K562 (cell line): ENCODE results near the gene PIP5K1B. TPM values are rescaled to one million over a fixed set of nuclear protein-coding genes. Genes with fewer than 3 reads are reported as not detected.

Source experiments
- ATAC-seq: fragments of 200-7000 bp; cut with Tn5 transposase; 3 replicates; pipeline ENCODE4 v1.9.1; 2020; ENCODE audit warnings: moderate library complexity
- BruUV-seq: library from RNA; stranded (reverse); fragments of 400-500 nt; replicated peaks from 2 replicates; lab custom pipeline; 2021; lab: Mats Ljungman, UMichigan
- CTCF ChIA-PET: fragments of 300-600 bp; formaldehyde crosslinking; extraction: SDS; loops from one replicate; lab custom pipeline; 2021; ENCODE audit warnings: low intra/inter-chr PET ratio; lab: Yijun Ruan, JAX
- POLR2A ChIA-PET: fragments of 300-600, 350-650 bp; sonication (Branson Sonifier 250); formaldehyde crosslinking; extraction: SDS; loops from one replicate; lab custom pipeline; 2021; ENCODE audit warnings: antibody characterized with exemption, inconsistent platforms; lab: Yijun Ruan, JAX
- DNase-seq, 4 experiments: peaks; one replicate each; pipeline versions ENCODE4 v3.0.0 to v3.0.0-alpha.2; 2011 to 2018; ENCODE audit warnings: low spot score in 3 of 4, mixed read lengths in 3 of 4; ENCODE audit errors: extremely low read depth in 1 of 4
- FAIRE-seq: peaks from 2 replicates; lab custom pipeline; 2011; peaks lifted over from hg19 to GRCh38; lab: Jason Lieb, UNC
- H2AFZ ChIP-seq: 2 replicates; pipeline ENCODE4 v1.6.0; 2011; ENCODE audit warnings: low read depth, low read length, control low read depth, inconsistent platforms
- H3K27ac ChIP-seq: fragments of 200-600 bp; 3 replicates; pipeline ENCODE4 v1.8.0; 2011; ENCODE audit warnings: low read depth, mild to moderate bottlenecking, control low read depth, inconsistent platforms, low read length, moderate library complexity, mixed read lengths; ENCODE audit errors: extremely low read depth
- H3K27me3 ChIP-seq, 2 experiments: fragments of 300-600 bp in 1 of 2; 2 replicates in 1 of 2; 3 replicates in 1 of 2; pipeline versions ENCODE4 v1.6.0 to v1.8.0; 2011; ENCODE audit warnings: inconsistent platforms in 2 of 2, low read length in 2 of 2, mild to moderate bottlenecking in 1 of 2, mixed read lengths in 1 of 2, moderate library complexity in 1 of 2; ENCODE audit not compliant: control insufficient read depth in 2 of 2, insufficient read depth in 2 of 2
- H3K36me3 ChIP-seq: fragments of 300-600 bp; 3 replicates; pipeline ENCODE4 v1.8.0; 2011; ENCODE audit warnings: mild to moderate bottlenecking, low read length, inconsistent platforms; ENCODE audit not compliant: control insufficient read depth, insufficient read depth
- H3K4me1 ChIP-seq, 2 experiments: fragments of 200-600 bp in 1 of 2; replicated peaks in 1 of 2; 2 replicates in 1 of 2; 3 replicates in 1 of 2; pipeline versions ENCODE4 v1.5.1 to v1.8.0; 2011; ENCODE audit warnings: inconsistent platforms in 2 of 2, low read length in 2 of 2, mild to moderate bottlenecking in 1 of 2, mixed read lengths in 1 of 2, moderate library complexity in 1 of 2; ENCODE audit not compliant: control insufficient read depth in 2 of 2, insufficient read depth in 2 of 2
- H3K4me2 ChIP-seq: 2 replicates; pipeline ENCODE4 v1.6.1; 2011; ENCODE audit warnings: low read length, control low read depth, inconsistent platforms, mixed read lengths; ENCODE audit not compliant: insufficient read depth
- H3K4me3 ChIP-seq: fragments of 200-600 bp; sonication (generic), shearing (Covaris generic); 2 replicates; pipeline ENCODE4 v1.5.1; 2016; ENCODE audit warnings: control low read depth, inconsistent platforms
- H3K79me2 ChIP-seq: fragments of 200-600 bp; 3 replicates; pipeline ENCODE4 v1.8.0; 2011; ENCODE audit warnings: low read length, inconsistent platforms; ENCODE audit not compliant: control insufficient read depth, insufficient read depth
- H3K9ac ChIP-seq, 2 experiments: 2 replicates each; pipeline versions ENCODE4 v1.6.0 to v1.6.1; 2011; ENCODE audit warnings: low read depth in 2 of 2, low read length in 2 of 2, control low read depth in 1 of 2, inconsistent platforms in 1 of 2, mild to moderate bottlenecking in 1 of 2, mixed read lengths in 1 of 2; ENCODE audit not compliant: insufficient read depth in 1 of 2
- H3K9me1 ChIP-seq: one replicate; pipeline ENCODE4 v1.6.0; 2011; ENCODE audit warnings: inconsistent platforms, mild to moderate bottlenecking, low read length, moderate library complexity; ENCODE audit not compliant: control insufficient read depth, insufficient read depth
- H3K9me3 ChIP-seq: replicated peaks from 2 replicates; pipeline ENCODE4 v1.5.1; 2011; ENCODE audit warnings: low read depth, low read length, inconsistent platforms; ENCODE audit not compliant: control insufficient read depth, insufficient read depth
- H4K20me1 ChIP-seq: replicated peaks from 2 replicates; pipeline ENCODE4 v1.6.1; 2011; ENCODE audit warnings: low read length, inconsistent platforms, mixed read lengths; ENCODE audit not compliant: control insufficient read depth, insufficient read depth
- CBFA2T3 ChIP-seq: fragments of 450-650 bp; IDR thresholded peaks from 2 replicates; pipeline ENCODE4 v1.6.1; 2017
- CBFB ChIP-seq: sonication (generic); formaldehyde crosslinking; IDR thresholded peaks from 2 replicates; pipeline ENCODE4 v1.4.0; 2020; ENCODE audit warnings: mild to moderate bottlenecking, missing genetic modification reagents
- CC2D1A ChIP-seq: fragments of 450-650 bp; IDR thresholded peaks from 2 replicates; pipeline ENCODE4 v1.6.1; 2017; ENCODE audit warnings: mild to moderate bottlenecking
- CUX1 ChIP-seq: fragments of 200-800 bp; sonication (Bioruptor generic); IDR thresholded peaks from 2 replicates; pipeline ENCODE4 v1.6.1; 2016; ENCODE audit warnings: missing genetic modification characterization, missing compliant biosample characterization
- DMBX1 ChIP-seq: fragments of 250-450 bp; sonication (Bioruptor Pico); IDR thresholded peaks from 2 replicates; pipeline ENCODE4 v1.8.0; 2022; ENCODE audit warnings: inconsistent platforms, mild to moderate bottlenecking, moderate library complexity, borderline replicate concordance
- DNMT1 ChIP-seq: fragments of 450-650 bp; IDR thresholded peaks from 2 replicates; pipeline ENCODE4 v1.6.1; 2016; ENCODE audit warnings: antibody characterized with exemption, mild to moderate bottlenecking
- HDAC6 ChIP-seq: IDR thresholded peaks from 2 replicates; pipeline ENCODE4 v1.6.1; 2012; ENCODE audit warnings: low read depth, mild to moderate bottlenecking, control low read depth, inconsistent platforms, low read length, moderate library complexity
- HEY1 ChIP-seq: fragments of 250-450 bp; sonication (Bioruptor Pico); IDR thresholded peaks from 2 replicates; pipeline ENCODE4 v1.5.0; 2020; ENCODE audit warnings: mild to moderate bottlenecking, moderate library complexity, borderline replicate concordance
- NKRF ChIP-seq: fragments of 450-650 bp; IDR thresholded peaks from 2 replicates; pipeline ENCODE4 v1.6.1; 2016; ENCODE audit warnings: borderline replicate concordance
- PTRF ChIP-seq: fragments of 450-650 bp; IDR thresholded peaks from 2 replicates; pipeline ENCODE4 v1.6.1; 2016; ENCODE audit warnings: mild to moderate bottlenecking, missing genetic modification characterization, missing compliant biosample characterization
- SRSF1 ChIP-seq: fragments of 200-400 bp; formaldehyde crosslinking; IDR thresholded peaks from 2 replicates; pipeline ENCODE4 v1.6.1; 2017; ENCODE audit warnings: mild to moderate bottlenecking, low read depth, low read length, moderate library complexity
- USF2 ChIP-seq: sonication (generic); formaldehyde crosslinking; IDR thresholded peaks from 2 replicates; pipeline ENCODE4 v1.5.0; 2020; ENCODE audit warnings: missing genetic modification reagents
- ZBTB17 ChIP-seq: fragments of 450-650 bp; formaldehyde crosslinking; IDR thresholded peaks from 2 replicates; pipeline ENCODE4 v1.4.0; 2020; ENCODE audit warnings: mild to moderate bottlenecking
- ZNF217 ChIP-seq: sonication (generic); formaldehyde crosslinking; IDR thresholded peaks from 2 replicates; pipeline ENCODE4 v1.8.0; 2022; ENCODE audit warnings: mild to moderate bottlenecking, missing genetic modification reagents
- ZNF253 ChIP-seq: fragments of 250-450 bp; sonication (Bioruptor Pico); conservative IDR thresholded peaks from 2 replicates; pipeline ENCODE4 v1.6.1; 2021; ENCODE audit warnings: mild to moderate bottlenecking
- ZNF354B ChIP-seq: fragments of 250-450 bp; sonication (Bioruptor Pico); IDR thresholded peaks from 2 replicates; pipeline ENCODE4 v1.4.0; 2020
- ZNF584 ChIP-seq: fragments of 200-800 bp; sonication (Bioruptor generic); IDR thresholded peaks from 2 replicates; pipeline ENCODE4 v1.6.1; 2016; ENCODE audit warnings: low read depth, mild to moderate bottlenecking, missing genetic modification characterization, missing compliant biosample characterization
- WGBS: fragments of 100-300 bp; shearing (Covaris generic); methylation state at CpG from one replicate; pipeline ENCODE4 v1.1.6; 2016; ENCODE audit warnings: low coverage, mixed read lengths; ENCODE audit not compliant: insufficient coverage; ENCODE audit errors: missing lambda C conversion rate; 5-methylcytosine and 5-hydroxymethylcytosine counted together
- in situ Hi-C: fragments of 300-500 bp; cut with MboI; formaldehyde crosslinking; loops from 4 replicates; pipeline ENCODE4 v1.15.0; 2018; ENCODE audit warnings: inconsistent platforms, mixed read lengths
- intact Hi-C: fragments of 100-400 bp; cut with micrococcal nuclease; formaldehyde crosslinking; loops from 2 replicates; pipeline ENCODE4 v1.14.2; 2022
- polyA plus RNA-seq, 8 experiments: library from polyadenylated mRNA; depleted of rRNA in 4 of 8; stranded (reverse) in 5 of 8; unstranded in 3 of 8; fragments of >200 nt; fragmentation: Nextera tagmentation in 2 of 8; fragmentation: Illumina TruSeq in 1 of 8; extraction: Ambion mirVana in 2 of 8; extraction: Trizol in 1 of 8; gene quantifications; 2 replicates each; pipeline versions ENCODE4 v1.2.1 to v1.2.3, GENCODE V29; 2011 to 2014; ENCODE audit warnings: inconsistent platforms in 1 of 8, missing spikeins in 1 of 8
- total RNA-seq, 7 experiments: library from RNA; depleted of rRNA in 6 of 7; stranded (reverse); fragments of >200 nt in 6 of 7; fragmentation: Illumina TruSeq in 2 of 7; extraction: Trizol in 2 of 7; gene quantifications; 2 replicates each; pipeline versions ENCODE4 v1.2.1 to v1.2.3, GENCODE V29; 2011 to 2021; ENCODE audit warnings: low replicate concordance in 1 of 7

PIP5K1B gene
- total and polyA plus RNA-seq, 9 of the 15 experiments (the other 6 are each of a cell fraction or from before 2014, with no cell fraction given) = 3.1 to 12.9 (median 7.4) TPM

- no peak overlapping the region for H3K27ac ChIP-seq
- H3K79me2 ChIP-seq = peaks cover 8% of the 10 kb centered on the region; the same call in 2 of the 3 replicates
- peak; percentile 70; the same call in 2 of the 3 replicates for ATAC-seq
- H2AFZ ChIP-seq = no peak overlapping the region
- no peak overlapping the region for H3K4me2 ChIP-seq
- H3K9me1 ChIP-seq = no peaks in the 10 kb centered on the region
- no peak overlapping the region for H3K4me3 ChIP-seq
- no peaks in the 10 kb centered on the region for H4K20me1 ChIP-seq
- no peaks in the 10 kb centered on the region for H3K9me3 ChIP-seq
- no peak overlapping the region for H3K9ac ChIP-seq
- ChIA-PET POLR2A (interaction anchor here (0.9 kb wide), 1 partner anchor 10 kb away, joined by 3 read pairs; no protein-coding TSS in a partner anchor), CTCF (no interaction called here)
- intact Hi-C loops (no loop called here), in situ Hi-C loops (no loop called here)
- WGBS = 21% methylated on average over 5 of the region's 5 CpGs
- H3K4me1 ChIP-seq = peaks cover 0 to 5% of the 10 kb centered on the region in 2 experiments; a peak in 2 of 5 replicates
- no peaks in the 10 kb centered on the region for H3K27me3 ChIP-seq
- BruUV-seq = no TSS peak
- DNase-seq = no peak
- no peaks in the 10 kb centered on the region for H3K36me3 ChIP-seq
- FAIRE-seq = no peak
- TF ChIP-seq CC2D1A = no peak
- TF ChIP-seq CBFB = no peak
- TF ChIP-seq CUX1 (CRISPR knock-in tag) = no peak
- no peak for TF ChIP-seq HEY1 (CRISPR knock-in tag)
- TF ChIP-seq ZNF253 (CRISPR knock-in tag) = no peak
- TF ChIP-seq ZBTB17 (CRISPR knock-in tag) = no peak
- TF ChIP-seq DMBX1 (CRISPR knock-in tag) = no peak
- no peak for TF ChIP-seq DNMT1
- TF ChIP-seq PTRF = no peak
- TF ChIP-seq ZNF584 (CRISPR knock-in tag) = no peak
- TF ChIP-seq NKRF = no peak
- no peak for TF ChIP-seq ZNF217
- no peak for TF ChIP-seq ZNF354B (CRISPR knock-in tag)
- no peak for TF ChIP-seq USF2
- TF ChIP-seq HDAC6 = no peak
- no peak for TF ChIP-seq SRSF1
- no peak for TF ChIP-seq CBFA2T3
Observed at GRCh38 chr9:68731857-68732256, 26.8 kb downstream of the PIP5K1B start.
